Measurements from ENCODE around the gene AFF1. TPM values are rescaled to one million over a fixed set of nuclear protein-coding genes. Genes with fewer than 3 reads are reported as not detected.
"Not testable (repeated sequence)": the region's sequence is repeated elsewhere in the genome, so short reads cannot be mapped to it uniquely, and the experiment has no call there.

Gene AFF1
- polyA plus RNA-seq, 1 donor, result 28.8 TPM

DNA sequence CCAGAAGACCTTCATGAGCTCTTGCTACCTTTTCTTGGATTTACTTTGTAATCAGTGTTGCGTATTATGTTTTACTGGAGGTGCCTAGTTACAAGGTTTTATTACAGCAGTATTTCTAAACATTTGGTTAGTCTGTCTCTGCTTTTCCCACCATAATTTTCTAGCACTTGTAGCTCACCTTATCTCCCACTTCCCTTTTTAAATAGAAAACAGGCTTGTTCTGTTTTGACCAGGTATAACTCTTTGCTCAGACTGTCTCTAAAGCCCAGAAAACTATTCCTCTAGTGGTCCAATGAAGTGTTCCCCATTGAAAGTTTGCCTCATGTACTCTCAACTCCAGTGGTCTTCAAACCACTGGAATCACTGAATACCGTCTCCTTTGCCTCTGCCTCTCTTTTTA is 43.9 kb downstream of the AFF1 start:
- no peak for DNase-seq

DNA sequence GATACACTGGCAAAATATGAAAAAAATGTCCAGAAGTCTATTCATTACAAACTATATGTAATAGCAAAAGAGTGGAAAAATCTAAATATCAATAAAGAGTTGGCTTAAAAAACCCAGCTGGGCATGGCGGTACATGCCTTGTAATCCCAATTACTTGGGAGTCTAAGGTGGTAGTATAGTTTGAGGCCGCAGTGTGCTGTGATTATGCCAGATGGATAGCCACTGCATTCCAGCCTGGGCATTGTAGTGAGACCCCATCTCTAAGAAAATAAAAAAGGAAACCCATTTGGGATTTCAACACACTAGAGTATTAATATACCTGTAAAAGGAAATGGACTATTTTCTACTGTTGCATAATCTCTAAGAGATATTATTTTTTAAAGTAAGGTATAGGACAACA is 45.4 kb downstream of the AFF1 start:
- DNase-seq, result no peak

DNA sequence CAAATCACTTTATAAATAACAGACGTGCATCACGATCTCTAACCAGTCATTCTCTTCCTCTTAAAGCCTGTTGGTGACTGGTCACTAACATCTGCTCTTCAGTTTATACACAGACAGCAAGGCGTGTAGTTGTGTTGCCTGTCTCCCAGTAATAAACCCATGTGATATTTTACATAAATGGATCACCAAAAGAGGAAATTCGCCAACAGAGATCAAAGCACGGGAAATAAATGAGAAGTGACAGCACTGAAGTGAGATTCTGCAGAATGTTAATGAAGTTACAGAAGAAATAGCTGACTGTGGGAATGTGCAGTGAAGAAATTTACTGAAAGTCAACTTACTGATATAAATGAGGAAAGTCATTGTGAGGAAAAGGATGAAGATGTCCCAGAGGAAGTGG is 47.0 kb downstream of the AFF1 start:
- DNase-seq, result peak; percentile 11

DNA sequence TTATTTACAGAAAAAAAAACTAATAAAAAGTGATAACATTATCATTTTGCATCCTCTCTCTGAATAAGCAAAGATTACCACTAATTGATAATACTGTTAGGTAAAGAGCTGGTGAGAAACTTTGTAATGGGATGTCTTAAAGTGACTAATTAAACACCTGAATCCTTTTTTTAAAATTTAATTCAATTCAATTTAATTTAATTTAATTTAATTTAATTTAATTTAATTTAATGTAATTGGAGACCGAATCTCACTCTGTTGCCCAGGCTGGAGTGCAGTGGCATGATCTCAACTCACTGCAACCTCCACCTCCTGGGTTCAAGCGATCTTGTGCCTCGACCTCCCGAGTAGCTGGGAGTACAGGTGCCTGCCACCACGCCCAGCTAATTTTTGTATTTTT is 51.0 kb downstream of the AFF1 start:
- not testable (repeated sequence) for DNase-seq

DNA sequence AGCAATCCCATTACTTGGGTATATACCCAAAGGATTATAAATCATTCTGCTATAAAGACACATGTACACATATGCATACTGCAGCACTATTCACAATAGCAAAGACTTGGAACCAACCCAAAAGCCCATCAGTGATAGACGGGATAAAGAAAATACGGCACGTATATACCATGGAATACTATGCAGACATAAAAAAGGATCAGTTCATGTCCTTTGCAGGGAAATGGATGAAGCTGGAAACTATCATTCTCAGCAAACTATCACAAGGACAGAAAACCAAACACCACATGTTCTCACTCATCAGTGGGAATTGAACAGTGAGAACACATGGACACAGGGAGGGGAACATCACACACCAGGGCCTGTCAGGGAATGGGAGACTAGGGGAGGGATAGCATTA is 54.8 kb downstream of the AFF1 start:
- DNase-seq, result not testable (repeated sequence)

DNA sequence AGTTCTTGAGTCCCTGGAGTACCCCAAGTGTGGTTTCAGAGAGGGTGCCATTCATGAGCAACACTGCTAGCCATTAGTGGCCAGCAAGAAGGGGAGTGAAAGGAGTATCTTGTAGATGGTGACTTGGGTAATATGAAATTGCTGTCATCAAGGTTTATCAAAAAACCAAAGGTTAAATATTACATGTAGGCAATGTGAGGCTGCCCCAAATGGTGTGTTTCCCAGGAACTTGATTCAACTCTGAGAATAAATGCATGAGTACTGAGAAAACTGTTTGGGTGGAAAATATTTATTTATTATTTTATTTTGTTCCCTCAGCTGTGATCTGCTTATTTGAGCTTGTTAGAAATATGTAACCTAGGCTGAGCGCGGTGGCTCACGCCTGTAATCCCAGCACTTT is 55.7 kb downstream of the AFF1 start:
- no peak for DNase-seq

DNA sequence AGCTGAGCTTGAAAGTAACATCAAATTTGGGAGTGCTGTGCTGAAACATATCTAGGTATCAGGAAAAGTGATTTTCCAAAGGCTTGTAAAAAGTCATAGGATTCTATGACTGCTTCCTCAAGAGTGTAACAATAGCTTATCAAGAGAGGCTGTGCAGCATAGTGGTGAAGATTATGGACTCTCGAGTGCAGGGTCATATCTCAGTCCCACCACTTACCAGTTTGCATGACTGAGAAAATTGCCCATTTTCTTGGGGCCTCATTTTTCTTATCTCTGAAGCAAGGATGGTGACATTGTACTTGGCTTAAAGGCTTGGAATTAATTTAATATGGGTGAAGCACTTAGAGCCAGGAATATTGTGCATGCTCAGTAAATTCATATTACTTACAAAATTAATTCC is 57.2 kb downstream of the AFF1 start:
- DNase-seq, result no peak

DNA sequence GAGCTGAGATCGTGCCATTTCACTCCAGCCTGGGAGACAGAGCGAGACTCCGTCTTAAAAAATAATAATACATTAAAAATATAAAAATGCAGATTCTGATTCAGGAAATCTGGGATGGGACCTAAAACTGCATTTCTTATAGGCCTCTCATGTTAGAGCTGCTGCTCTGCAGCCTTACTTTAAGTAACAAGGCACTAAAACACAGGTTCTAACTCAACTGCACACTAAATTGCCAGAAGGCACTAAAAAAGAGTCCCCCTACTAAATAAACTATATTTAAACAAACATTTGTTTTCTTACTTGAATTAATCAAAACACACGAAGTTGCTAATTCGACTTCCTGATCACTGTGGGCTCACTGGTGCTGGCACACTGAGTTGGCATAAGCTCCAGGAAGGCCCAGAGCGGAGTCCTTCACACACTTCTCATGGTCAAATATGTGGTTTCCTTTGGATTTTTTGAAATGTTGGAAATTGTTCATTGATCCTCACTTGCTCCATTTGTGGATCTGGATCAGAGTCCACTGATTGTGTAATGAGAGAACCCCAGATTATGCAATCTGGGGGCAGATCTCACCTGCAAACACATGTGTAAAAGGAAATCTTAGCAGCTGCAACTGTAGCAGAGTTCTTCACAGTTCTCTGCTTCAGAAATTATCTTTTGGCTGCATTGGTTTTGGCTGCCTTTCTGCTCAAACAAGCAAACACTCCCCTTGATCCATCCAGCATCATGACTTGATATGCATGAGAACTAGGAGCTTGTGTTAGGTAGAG is 59.3 kb downstream of the AFF1 start:
- DNase-seq, result no peak

DNA sequence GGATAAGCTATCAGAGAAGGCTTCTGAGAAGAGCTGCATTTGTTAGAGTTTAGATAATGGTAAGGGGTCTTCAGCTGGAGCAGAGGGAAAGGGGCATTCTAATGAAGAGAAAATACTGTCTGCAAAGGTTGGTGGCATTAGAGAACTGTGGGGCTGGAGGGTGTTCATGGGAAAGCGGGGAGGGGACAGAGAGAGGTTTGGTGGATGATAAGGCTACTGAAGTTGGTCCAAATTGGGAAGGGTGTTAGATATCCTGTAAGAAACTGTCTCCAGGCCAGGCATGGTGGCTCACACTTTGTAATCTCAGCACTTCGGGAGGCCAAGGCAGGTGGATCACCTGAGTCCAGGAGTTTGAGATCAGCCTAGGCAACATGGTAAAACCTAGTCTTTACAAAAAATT is 59.9 kb downstream of the AFF1 start:
- no peak for DNase-seq

DNA sequence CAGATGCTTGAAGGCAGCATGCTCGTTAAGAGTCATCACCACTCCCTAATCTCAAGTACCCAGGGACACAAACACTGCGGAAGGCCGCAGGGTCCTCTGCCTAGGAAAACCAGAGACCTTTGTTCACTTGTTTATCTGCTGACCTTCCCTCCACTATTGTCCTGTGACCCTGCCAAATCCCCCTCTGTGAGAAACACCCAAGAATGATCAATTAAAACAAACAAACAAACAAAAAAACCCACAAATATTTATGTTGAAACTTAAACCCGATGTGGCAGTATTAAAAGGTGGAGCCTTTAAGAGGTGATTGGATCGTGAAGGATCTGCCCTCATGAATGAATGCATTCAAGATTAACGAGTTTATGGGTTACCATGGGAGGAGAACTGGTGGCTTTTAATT is 61.7 kb downstream of the AFF1 start:
- DNase-seq, result not testable (repeated sequence)

DNA sequence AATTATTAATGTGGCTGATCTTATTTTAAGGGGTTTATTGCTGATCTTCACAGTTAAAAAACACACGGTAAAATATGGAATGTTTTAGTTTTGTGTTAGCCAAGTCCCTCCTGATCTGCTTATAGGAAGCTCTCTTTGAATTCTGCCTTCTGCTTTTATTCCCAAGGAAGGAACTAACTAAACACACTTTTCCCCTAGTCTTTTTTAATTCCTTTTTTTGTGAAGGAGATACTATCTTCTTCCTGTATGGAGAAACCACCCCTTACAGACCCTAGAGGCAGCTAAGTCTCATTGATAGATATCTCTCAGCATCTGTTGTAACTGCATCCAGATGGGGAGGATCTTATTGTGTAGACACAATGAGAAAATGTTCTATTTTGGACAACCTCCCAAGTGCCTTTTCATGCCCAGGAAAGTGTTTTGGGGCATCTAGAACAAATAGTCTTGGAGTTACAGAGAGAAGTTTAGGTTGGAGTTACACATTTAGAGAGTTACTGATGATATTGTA is 64.4 kb downstream of the AFF1 start:
- DNase-seq, result no peak

DNA sequence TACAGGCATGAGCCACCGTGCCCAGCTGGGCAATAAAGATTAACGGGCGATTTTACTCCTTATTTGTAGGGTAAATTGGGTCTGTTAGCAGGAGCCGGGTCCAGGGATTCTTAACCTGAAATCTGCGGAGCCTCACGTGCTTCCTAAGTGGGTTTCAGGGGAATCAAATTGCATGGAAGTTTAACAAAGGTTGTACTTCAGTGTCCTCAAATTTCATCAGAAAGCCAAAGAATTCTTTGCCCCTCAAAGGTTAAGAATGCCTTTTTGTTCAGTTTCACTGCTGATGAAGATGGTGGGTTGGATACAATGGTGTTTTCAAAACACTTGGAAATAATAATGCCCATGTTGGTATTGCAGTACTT is 67.9 kb downstream of the AFF1 start:
- no peak for DNase-seq

DNA sequence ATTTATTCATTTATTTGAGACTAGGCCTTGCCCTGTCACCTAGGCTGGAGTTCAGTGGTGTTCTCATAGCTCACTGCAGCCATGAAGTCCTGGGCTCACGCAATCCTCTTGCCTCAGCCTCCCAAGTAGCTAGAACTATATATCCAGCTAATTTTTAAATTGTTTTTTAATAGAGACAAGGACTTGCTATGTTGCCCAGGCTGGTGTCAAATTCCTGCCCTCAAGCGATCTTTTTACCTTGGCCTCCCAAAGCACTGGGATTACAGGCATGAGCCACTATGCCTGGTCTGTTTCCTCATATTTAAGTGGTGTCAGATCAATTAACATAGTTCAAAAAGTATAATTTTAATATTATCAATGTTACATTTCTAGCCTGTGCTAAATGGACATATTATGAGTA is 68.5 kb downstream of the AFF1 start:
- no peak for DNase-seq

DNA sequence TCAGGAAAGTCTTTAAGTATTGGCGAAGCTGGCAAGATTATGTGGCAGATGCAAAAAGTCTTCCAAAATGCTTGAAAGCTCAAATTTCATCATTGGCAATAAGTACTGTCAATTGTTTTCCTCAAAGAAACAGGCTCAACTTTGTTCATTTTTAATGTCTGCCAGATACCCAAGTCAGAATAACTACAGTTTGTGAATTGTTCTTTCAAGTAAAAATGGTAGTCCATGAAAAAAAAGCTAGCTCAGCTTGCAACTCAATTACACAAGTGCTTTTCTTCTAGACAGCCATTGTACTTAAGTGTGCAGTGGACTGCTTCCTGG is 70.5 kb downstream of the AFF1 start:
- no peak for DNase-seq

DNA sequence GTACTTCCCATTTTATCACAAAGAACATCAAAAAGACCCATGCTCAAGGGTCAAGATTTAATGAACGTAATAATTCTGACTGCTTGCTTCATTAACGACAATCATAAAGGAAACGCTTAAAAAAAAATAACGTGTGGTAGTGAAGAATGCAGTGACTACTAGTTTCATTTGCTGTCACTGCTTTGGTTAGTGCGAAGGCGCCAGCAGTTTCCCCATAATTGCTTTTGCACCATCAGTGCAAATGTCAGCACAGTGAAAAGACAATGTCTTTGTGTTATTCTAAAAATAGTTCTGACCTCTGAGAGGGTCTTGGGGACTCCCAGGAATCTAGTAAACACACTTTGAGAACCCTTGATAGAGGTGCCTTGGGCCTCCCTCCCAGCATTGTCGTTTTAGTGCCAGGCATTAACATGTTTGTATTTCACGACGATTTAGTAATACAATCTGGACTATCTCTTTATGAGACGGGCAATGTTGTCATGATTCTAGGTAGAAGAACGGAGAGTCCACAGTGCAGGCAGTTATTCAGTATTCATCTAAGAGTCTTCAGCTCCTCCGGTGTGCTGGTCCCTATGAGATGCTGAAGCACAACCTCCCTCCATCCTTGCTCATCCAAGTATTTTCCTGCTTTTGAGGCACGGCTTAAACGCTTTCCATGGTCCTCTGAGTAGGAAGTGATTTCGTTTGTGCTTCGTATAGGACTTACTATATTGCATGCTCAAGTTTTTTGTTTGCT is 71.0 kb downstream of the AFF1 start:
- no peak for DNase-seq

DNA sequence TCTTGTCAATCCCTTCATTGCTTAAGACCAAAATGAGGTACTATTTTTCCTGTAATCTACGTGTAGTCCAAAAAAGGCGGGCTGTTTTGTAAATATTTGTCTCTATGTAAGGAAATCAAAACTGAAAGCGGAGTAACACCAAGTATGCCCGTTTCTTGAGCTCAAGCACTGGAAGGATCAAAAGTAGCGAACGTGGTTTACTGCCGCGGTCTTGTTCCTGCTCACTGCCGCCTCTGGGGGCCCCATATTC is 71.5 kb downstream of the AFF1 start:
- DNase-seq, result no peak

DNA sequence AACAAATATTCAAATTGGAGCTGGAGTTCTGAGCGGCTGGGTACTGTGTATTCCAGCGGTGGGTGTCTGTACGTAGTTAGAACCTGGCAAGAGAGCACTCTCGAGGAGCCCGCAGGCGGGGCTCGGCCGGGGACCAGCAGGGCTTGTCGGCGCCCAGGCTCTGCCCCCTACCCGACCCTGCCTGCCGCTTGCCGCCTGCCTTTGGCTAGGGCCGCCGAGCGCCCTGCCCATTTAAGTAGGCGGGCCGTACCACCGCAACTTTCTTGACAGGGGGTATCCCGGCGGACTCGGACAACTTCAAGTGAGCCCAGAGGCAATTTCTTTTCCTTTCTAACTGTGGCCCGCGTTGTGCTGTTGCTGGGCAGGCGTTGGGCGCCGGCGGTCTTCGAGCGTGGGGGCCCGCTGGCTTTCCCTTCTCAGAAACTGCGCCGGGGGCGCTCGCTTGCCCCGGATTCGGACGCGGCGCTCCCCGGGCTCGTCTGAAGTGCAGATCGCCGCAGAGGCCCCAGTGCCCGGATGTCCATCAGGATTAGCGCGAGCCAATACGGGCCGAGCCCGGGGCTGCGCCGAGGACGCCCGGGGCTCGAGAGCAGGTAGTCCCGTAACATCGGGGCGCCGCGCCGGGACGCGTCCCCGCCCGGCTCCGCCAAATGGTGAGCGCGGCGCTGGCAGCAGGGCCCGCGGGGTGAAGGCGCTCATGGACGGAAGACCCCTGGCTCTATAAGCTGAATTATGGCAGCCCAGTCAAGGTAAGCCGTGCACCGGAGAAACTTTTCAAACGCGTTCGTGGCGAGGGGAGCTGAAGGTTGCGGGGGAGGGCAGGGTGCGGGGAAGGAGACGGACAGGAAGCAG is 72.1 kb downstream of the AFF1 start:
- DNase-seq, result peak; percentile 92

DNA sequence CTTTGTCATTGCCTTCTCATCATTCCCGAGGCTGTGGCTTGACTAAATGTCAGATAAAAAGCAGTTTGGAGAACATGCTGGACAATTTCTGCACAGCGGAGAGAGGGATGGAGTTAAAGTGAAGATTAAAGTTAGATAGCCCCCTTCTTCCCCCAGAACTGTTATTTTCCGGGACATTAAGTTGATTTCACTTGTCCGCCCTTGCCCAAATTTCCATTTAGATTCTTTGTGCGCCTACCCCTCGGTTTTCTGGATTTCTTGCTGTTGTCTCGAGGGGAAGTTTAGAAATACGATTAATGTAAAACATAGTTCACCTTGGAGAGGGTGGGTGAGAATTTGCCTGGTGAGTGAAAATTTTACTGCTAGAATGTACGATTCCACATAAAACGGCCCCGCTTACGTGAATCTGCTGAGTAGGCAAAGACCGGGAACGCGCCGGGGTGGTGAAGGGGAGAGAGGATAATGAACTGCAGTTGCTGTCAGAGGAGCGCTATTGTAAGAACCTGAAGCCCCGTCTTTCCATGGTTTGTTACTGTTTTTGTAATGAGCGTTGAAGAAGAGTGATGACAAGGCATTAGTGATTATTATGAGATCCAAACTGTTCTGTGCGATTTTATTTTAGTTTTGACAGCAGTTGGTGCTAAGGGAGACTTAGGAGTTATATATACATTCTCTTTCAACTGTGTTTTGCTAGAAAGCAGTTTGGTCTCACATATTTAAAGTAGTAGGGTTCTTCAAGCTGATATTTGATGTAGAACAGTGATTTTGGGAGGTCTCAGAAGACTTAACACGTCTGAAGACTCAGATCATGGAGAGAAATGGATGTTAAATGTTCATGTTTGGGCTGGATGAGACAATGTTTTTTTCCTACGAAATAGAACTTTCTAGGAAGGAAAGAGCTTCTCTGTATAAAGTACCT is 73.0 kb downstream of the AFF1 start:
- DNase-seq, result peak; percentile 68

DNA sequence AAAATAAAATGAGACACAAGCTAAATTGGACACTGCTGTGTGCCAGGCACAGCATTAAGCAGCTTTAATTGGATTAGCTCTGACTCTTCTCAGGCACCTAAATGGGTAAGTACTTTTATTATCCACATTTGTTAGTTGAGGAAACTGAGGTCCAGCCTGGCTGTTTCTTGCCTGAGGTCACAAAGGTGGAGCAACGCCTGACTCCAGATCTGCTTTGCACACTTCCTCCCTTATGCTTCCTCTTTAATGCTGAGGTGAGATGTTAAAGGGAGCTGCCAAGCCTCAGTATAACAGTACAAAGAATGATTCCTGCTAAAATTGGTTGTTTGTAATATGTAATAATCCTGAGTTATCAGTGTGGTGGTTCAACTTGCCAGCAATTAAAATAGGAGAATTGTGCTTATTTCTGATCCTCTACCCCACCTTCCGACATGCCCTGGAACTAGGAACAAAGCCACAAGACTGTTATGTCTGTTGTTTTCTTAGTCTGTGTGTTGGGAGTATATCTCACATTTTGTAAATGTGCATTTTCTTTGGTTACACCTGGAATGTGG is 74.4 kb downstream of the AFF1 start:
- DNase-seq, result no peak

DNA sequence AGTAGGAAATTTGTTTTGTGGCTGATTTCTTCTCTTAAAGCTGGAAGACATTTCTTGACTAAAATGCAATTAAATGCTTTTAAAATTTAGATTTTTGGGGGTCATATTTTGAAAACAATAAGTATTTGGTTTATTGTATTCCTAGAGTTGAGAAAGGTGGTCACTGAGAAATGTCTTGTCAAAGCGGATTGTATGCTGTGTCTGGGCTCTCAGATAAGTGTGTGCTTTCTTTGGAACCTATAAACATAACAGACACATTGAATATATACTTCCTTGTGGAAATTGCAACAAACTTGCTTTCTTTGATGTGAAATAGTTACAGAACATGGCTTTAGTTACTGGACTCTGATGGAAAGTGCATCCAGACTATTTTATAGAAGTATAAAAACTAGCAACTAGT is 75.4 kb downstream of the AFF1 start:
- DNase-seq, result no peak

DNA sequence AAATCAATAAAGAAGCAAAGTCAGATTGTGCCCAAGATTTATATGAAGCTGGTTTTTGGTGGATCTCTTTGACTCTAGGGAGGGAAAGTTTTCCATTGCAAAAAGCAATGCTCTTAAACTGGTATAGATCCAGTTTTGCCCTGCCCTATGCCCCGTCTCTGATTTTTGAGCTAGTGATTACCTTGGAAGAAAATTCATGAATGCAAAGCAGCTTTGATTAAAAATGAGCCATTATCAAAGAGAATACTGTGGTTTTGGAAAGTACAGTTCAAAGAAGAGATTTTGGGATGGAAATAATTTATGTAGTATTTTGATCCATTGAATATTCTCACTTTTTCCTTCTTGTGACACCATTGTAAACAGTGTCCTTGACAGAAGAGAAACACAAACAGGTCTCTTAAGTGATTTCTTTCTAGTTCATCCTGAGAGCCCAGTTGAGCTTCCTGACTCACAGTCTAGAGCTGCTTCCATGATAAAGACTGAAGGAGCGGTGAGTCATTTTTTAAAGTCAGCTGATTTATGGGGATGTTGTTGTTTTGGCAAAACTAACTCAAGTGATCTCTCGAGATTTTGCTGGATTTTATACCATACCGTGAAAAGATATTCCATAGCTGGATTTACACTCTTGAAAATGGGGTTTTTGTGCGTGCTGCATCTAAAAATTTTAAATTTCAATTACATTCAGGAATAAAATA is 76.7 kb downstream of the AFF1 start:
- DNase-seq, result no peak
